Fibroblast of the aortic adventitia (primary cell): ENCODE data around the gene H6PD. TPM values are rescaled to one million over a fixed set of nuclear protein-coding genes. Genes with fewer than 3 reads are reported as not detected.
A peak's percentile ranks its signal among the peaks of the same experiment; 100 is the strongest.

ENCODE experiments used
- DNase-seq: peaks from one replicate; pipeline ENCODE4 v3.0.0-alpha.2; 2010; ENCODE audit warnings: low read depth
- H3K4me3 ChIP-seq: 2 replicates; pipeline ENCODE4 v1.5.1; 2011; ENCODE audit warnings: low read depth, mild to moderate bottlenecking, control low read depth, low read length, moderate library complexity
- CTCF ChIP-seq: IDR thresholded peaks from 2 replicates; pipeline ENCODE4 v1.5.1; 2011; ENCODE audit warnings: mild to moderate bottlenecking, low read length, control low read depth, inconsistent platforms; ENCODE audit not compliant: insufficient read depth
- total RNA-seq: library from RNA; depleted of rRNA; stranded (reverse); fragments of >200 nt; gene quantifications from 2 replicates; pipeline ENCODE4 v1.2.3, GENCODE V29; 2012; ENCODE audit warnings: low replicate concordance

H6PD gene, protein sequence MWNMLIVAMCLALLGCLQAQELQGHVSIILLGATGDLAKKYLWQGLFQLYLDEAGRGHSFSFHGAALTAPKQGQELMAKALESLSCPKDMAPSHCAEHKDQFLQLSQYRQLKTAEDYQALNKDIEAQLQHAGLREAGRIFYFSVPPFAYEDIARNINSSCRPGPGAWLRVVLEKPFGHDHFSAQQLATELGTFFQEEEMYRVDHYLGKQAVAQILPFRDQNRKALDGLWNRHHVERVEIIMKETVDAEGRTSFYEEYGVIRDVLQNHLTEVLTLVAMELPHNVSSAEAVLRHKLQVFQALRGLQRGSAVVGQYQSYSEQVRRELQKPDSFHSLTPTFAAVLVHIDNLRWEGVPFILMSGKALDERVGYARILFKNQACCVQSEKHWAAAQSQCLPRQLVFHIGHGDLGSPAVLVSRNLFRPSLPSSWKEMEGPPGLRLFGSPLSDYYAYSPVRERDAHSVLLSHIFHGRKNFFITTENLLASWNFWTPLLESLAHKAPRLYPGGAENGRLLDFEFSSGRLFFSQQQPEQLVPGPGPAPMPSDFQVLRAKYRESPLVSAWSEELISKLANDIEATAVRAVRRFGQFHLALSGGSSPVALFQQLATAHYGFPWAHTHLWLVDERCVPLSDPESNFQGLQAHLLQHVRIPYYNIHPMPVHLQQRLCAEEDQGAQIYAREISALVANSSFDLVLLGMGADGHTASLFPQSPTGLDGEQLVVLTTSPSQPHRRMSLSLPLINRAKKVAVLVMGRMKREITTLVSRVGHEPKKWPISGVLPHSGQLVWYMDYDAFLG
- 30.7 and 36.9 TPM in 2 replicates for total RNA-seq

DNA sequence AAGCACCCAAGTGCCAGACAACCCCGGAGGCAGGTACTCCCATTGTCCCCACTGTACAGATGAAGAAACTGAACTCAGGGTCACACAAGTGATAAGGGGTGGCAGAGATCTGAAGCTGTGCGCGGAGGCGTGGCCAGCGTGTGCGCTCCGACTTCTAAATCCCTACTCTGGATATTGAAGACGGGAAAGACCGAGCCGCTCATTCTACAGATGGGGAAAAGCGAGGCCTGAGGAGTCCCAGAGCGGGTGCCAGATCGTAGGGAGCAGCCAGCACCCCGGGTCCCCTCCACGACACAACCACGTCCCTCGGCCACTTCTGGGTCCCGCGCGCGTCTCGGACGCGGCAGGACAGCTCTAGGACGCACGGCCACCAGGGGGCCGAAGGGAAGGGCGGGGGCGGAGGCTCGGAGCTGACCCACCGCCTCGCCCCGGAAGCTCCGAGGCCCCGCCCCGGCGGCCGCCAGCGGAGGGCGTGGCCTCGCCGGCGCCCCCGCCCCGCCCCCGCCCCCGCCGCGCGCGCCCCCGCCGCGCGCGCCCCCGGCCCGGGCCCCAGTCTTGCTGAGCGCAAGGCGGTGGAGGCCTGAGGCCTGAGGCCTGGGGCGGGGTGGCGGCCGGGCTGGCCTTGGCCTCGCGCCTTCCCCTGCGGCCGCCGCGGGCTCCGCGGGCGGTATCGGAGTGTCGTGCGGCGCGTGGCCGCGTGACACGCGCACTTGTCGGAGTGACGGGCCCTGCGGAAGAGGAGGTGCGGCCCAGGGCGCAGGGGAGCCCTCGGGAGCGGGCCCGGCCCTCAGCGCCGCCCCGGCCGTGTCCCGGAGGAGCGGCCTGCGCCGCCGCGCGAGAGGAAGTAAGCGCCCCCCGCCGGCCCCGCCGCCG lies at the start of gene H6PD:
Gene H6PD, plus strand, starts transcription at position 552 of the 873 bp plus-strand sequence. CDS start 10,161 bp downstream, outside the sequence.
- peak; percentile 70 for DNase-seq
- TF ChIP-seq CTCF, result peak; percentile 71
- peak within 1 kb of the TSS; percentile 76 for H3K4me3 ChIP-seq

- peak; percentile 58 for DNase-seq
- TF ChIP-seq CTCF, result no peak
- no peak overlapping the region for H3K4me3 ChIP-seq
These were observed 48.3 kb upstream of the H6PD start for GRCh38 chr1:9186082-9186859.

DNA sequence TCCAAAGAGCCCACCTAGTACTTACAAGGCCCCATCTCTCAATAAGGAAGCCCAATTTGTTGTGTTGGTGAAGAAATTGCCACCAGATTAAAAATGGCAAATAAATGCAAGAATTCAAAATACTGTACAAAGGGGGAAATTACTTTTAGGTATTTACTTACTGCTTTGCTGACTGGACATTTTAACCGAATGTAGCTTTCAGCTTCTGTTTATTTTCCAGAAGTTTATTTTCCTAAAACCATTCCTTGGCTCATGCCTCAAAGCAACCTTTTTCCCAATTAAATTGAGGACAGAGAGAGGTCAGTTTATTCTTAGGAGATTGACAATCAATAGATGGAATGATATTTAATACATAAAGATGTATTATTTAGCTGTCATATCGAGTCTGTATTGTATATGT lies 47.6 kb upstream of the H6PD start:
- no peak overlapping the region for H3K4me3 ChIP-seq
- TF ChIP-seq CTCF, result no peak
- DNase-seq, result no peak

DNA sequence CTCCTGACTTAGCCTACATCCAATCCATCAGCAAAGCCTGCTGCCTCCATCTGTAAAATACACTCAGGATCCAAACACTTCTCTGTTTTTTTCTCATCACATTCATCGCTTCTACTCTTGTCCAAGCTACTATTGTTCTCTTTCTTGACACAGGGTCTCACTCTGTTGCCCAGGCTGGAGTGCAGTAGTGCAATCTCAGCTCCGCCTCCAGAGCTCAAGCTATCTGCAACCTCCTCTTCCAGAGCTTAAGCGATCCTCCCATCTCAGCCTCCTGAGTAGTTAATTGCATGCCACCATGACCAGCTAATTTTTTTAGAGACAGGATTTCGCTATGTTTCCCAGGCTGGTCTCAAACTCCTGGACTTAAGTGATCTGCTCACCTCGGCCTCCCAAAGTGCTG lies 44.3 kb upstream of the H6PD start:
- no peak for TF ChIP-seq CTCF
- no peak for DNase-seq
- no peak overlapping the region for H3K4me3 ChIP-seq

- DNase-seq, result no peak
- no peak overlapping the region for H3K4me3 ChIP-seq
- no peak for TF ChIP-seq CTCF
These were observed 43.3 kb upstream of the H6PD start for GRCh38 chr1:9191231-9191630.
